ENCODE measurements around the gene SP140. TPM values are rescaled to one million over a fixed set of nuclear protein-coding genes. Genes with fewer than 3 reads are reported as not detected.
A peak's percentile ranks its signal among the peaks of the same experiment; 100 is the strongest.
"Not testable (repeated sequence)": the region's sequence is repeated elsewhere in the genome, so short reads cannot be mapped to it uniquely, and the experiment has no call there.

Gene SP140
- total RNA-seq, 1 experiment from 2014 or later, result 2.0 TPM

DNA sequence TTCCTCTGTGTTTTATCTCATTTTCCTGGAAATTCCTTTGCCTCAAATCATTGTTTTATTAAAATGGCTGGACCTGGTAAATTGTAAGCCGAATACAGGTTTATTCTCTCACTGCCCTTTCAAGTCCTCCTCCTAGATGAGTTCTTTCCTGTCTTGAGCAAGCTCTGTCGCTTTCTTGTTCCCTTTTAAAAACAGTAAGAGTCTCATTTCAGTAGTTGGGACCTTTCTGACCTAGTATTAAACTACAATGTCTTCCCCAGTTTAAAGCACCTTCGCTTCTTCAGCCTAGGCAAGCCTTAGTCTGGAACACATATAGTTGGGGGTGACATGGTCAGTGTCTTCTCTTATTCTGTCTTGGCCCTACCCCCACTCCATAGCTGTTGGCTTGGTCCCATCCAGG lies 60.5 kb downstream of the SP140 start:
- DNase-seq (ENCODE audit: low read depth), result no peak

DNA sequence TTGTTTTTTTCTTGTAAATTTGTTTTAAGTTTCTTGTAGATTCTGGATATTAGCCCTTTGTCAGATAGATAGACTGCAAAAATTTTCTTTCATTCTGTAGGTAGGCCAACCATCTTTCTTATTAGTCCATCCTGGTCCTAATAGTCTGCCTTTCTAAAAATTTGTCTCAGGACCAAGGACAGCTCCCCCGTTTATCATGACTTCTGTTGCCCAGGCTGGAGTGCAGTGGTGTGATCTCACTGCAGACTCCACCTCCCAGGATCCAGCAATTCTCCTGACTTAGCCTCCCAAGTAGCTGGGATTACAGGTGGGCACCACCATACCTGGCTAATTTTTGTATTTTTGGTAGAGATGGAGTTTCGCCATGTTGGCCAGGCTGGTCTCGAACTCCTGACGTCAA lies 63.8 kb downstream of the SP140 start:
- DNase-seq (ENCODE audit: low read depth), result peak; percentile 36

DNA sequence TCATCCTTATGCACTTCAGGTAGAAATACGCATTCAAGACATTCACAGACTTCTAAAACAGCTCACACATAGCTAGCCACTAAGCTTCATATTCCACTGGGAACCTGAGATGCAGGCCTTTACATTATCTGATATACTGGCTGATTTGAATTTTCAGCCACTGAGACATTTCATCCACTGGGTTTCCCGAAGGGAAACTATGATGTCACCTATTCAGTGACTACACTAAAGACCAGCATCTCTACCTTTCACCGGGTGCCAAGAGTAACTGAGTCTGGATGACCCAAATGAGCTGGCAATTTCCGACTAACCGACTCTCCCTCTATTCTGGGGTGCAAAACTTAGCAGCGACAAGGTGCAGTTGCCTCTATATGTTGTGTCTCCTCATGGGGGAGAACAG lies 69.7 kb downstream of the SP140 start:
- DNase-seq (ENCODE audit: low read depth), result no peak

DNA sequence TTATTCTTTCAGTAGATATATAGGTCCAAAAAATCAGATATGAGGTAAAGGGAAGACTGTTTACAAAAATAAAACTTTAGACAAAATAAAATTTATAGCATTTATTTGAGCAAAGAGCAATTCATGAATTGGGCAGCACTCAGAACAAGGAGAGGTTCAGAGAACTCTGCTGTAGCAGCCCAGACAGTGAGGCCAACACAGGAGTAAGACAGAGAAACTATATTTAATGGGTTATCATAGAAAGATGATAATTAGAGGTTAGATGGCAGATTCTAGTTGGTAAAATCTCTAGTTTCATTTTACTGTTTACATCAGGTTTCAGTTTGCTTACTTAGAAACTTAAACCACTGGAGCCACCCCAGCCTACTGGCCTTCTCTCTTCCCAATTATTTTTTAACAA lies 71.4 kb downstream of the SP140 start:
- DNase-seq (ENCODE audit: low read depth), result no peak

DNA sequence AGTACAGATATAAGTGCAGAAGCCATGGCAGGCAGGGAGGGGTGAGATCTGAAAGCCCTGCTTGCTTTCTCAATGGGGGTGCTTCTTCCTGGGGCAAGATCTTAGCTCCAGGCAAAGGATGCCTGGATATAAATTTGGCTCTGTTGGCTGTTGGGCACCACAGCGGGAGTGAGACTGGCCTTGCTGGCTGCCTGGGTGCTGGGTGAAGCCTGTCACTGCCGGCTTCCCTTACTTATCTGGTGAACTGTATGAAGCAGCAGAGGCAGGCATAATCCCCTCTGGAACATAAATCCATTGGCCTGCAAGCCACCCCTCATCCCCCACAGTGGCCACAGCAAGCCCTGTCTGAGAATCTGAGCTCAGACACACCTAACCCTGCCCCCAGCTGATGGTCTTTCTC lies 74.1 kb downstream of the SP140 start:
- no peak for DNase-seq (ENCODE audit: low read depth)

DNA sequence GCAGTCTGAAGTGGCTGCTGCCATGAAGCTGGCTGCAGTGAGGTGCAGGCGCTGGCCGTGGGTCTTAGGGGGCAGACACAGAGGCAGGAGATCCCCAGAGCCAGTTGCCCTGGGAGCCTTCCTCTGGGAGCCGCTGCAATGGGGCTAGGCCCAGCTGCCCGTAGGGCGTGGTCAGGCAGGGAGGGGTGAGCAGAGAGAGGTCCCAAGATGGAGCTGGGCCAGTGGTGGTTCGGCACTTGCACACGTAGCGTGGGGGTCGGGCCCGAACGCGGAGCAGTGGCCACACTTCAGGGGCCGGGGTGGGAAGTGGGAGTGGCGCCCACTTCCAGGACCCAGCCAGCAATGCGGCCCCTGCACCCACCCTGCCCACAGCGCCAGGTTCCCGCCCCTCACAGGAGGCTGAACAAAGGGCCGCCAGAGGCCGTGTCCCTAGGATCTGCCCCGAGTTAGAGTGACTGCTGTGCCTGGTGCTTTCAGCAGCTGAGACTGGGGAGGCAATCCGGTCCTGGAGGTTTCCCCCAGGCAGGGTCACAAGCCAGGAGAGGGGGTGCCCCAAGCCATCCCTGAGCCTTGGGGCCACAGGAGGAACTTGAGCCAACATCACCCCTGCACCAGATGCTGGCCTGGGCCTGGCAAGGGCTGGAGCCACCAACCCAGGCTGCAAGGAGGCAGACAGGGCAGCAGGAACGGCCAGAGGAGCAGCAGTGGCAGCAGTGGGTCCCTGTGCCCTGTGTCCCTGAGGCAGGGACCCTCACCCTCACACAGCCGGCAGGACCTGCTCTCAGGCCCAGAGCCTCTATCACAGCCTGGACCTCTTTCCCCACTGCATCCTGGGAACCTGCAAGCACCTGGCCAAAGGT lies 80.1 kb downstream of the SP140 start:
- no peak for DNase-seq (ENCODE audit: low read depth)

DNA sequence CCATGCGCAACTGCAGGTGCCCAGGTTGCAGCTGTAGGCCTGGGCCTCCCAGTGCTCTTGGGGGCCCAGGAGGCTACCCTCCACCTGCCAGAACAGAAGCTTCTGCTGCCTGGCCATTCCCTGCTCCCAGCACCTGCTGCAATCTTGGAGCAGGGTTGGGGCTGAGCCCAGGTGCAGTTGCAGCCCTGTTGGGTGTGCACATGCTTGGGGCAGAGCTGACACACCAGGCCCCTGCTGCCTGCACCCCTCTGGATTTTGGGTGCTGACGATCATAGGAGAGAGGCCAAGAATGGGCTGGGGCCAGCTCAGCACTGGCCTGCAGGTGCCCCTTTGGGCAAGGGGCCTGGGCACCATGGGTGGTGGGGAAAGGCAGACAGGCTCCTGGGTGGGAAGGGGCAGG lies 80.9 kb downstream of the SP140 start:
- no peak for DNase-seq (ENCODE audit: low read depth)

DNA sequence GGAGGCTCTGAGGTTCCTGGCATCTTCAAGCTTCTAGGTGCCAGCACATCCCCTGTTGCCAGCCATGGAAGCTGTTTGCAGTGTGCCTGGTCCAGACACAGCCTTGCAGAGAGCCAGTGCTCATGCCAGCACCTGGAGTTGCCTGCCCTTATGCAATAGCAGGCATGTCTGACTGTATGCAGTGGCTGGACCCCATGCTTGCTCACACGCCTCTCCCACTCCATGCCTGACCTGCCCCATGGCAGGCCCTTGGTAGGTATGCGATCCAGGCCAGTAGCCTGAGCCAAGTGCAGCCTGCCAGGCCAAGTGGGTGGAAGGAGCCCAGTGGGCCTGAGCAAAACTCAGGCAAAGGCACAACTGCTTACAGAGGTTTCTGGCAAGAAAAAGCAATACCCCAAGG lies 81.9 kb downstream of the SP140 start:
- no peak for DNase-seq (ENCODE audit: low read depth)

DNA sequence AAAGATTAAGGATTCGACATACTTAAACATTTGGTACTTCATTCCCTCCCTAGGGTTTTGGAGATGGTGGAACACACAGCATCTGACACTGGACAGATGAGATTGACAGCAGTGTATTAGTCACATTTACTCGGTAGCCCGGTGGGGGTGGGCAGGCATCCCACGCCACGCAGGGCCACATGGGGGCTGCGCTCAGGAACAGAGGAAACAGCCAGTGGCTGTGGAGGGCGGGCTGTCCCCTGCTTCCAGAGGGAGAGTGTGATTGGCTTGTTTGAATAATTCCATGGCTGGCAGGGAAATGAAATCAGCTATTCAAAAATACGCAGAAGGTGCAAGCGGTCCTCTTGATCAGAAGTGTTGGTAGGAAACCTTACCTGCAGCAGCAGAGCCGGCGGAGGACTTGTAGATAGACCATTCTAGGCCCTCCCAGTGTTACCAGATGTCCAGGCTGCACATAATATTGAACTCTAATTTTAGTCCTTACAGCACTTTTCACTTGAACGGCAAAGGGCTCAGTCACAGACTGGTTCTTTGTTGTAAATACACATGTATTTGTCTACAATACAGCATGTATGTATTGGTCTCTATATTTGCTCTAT lies 83.0 kb downstream of the SP140 start:
- DNase-seq (ENCODE audit: low read depth), result no peak

DNA sequence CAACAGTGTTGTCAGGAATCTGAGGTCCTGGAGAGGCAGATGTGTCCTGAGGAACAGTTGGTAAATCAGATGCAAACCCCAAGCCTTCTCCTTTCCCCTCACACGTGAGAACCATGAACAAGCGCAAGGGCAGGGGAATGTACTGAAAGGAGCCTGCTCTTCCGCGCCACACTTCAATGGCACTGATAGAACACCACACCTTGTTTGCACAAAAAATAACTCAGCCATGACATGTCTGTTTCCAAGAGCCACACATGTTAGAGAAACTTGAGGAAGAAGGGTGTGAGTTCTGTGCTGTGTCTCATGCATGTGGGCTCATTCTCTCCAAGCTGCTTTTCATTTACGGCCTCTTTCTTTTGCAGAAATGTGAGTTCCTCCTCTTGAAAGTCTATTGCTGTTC lies 85.3 kb downstream of the SP140 start:
- DNase-seq (ENCODE audit: low read depth), result not testable (repeated sequence)

DNA sequence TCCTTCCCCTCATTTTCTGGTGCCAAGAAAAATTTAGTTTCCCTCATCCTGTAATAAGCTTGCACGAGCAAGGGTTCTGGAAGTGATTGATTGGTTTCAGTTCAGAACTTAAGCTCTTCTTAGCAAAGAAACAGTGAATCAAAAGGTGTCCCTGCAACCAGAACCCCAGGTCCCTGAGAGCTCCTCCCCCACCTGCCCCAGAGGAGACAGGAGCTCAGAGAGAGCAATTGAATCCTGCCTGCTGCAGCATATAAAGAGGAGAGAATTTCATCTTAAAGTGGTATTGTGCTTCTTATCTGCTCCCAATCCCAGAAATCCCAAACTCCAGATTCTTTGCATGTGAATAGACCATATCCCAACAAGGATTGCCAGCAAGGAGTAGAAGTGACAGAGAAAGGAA lies 86.1 kb downstream of the SP140 start:
- not testable (repeated sequence) for DNase-seq (ENCODE audit: low read depth)

DNA sequence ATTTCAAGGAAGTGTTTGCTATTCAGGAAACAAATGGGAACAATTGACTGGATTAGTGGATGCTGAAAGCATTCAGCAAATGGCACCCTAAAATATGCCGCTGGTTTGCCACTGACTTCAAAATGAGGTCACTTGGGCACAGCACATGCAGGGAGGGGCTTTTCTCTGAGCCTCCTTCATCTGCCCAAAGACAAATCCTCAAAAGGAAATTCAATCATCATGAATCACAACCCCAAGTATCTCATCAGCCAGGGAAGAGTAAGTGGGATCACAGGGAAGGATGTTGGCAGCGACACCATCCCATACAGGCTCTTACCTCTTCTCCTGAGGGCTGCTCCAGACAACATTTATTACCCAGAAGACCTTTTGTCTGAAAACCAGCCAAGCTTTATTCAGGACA lies 87.1 kb downstream of the SP140 start:
- peak; percentile 83 for DNase-seq (ENCODE audit: low read depth)

DNA sequence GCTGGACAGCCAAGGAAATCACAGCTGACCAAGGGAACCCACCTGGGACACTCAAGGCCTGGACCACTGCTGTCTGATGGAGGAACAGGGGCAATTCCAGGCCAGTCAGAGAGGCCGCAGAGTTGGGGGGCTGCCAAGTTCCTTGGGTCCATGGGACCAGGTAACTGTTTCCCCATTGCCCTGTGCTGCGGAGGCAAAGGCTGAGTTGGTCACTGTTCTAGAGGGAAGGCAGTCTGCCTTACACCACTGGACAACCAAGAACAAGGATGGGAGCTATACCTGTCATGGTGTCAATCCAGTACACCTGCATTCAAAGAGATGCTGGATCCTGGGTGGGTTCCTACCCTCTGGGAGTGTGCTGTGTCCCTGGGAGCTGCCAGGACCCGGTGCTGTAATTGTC lies 91.8 kb downstream of the SP140 start:
- no peak for DNase-seq (ENCODE audit: low read depth)

DNA sequence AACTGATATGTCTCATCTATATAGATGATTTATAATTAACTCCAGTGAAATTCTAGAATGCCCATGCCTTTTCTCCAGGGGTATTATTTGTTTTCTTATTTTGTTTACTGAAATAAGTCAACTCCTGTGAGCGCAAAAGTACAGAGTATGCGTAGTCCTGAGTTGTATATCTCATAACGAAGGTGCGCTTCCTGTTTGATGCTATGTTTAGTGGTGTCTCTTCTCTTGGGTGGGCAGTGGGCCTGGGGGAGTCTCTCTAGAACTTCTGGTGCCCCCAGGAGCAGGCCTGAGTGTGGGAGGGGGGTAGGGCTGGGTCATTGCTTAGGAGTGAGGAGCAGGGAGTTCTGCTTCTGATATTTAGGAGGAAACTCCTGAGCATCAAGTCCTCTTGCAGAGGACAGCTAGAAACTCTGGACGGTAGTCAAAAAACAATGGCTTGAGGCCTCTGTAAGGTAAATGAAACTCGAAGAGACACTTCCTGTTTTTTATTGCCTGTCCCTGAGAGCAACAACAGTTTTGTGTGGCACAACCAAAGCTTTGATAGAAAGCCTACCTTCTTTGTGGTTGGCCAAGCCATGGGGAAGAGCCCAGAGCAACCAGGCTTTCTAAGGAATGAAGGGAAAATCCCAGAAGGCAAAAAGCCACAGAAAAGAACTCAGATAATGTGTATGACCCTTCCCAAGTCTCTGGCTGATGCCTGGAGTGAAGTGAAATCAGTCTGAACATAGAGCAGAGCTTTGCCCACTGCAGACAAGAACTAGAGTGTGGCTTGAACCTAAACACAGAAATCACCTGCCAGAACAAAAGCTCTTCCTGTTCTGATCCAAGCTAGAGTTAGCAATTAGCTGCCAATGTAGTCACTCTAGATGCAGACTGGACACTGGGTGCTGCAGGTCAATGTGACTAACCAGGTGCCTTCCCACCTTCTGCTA lies 92.9 kb downstream of the SP140 start:
- DNase-seq (ENCODE audit: low read depth), result peak; percentile 33

DNA sequence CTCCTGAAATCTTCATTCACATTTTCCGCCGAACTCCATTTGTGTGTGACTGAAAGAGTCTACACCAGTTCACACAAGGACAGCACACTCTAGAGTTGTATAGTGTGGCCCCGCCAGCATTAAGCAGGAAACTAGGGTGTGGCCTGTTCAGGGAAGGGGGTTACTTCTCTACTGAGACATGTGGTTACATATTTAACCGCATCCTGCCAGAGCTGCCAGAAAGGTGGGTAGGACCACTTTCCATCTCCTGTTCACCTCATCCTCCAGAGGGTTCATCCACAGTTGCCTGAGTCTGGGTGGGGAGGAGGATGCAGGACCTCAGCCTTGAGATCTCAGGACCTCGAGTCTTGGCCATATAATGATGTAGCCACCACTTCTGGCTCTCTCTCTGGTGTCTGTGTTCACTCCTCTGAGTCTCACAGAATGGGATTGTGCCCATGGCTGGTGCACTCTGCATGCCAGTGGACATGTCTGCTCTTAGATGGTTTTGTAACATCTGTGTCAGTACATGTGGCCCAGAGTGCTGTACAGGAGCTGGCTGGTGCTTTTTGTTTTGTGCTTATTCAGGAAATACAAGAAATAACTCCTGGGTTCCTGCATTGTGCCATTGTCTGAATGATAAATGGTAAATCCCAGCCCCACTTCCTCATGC lies 93.8 kb downstream of the SP140 start:
- DNase-seq (ENCODE audit: low read depth), result no peak

DNA sequence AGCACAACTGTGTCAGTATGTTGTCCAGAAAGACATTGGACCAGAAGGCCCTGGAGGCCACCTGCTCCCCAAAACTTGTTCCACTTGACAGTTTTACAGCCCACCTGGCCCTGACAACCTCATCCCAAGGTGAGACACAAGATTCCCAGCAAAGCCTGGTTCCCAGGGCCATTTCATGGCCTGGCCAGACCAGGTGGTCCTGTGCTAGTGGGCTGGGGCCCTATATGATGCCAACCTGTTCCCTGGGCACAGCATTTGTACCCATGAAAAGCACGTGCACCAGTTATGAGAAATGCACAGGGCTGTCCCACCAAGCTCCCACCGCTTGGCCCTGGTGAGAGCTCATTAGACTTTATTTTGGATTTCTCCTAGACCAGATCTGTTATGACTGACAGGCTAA lies 95.5 kb downstream of the SP140 start:
- DNase-seq (ENCODE audit: low read depth), result no peak

DNA sequence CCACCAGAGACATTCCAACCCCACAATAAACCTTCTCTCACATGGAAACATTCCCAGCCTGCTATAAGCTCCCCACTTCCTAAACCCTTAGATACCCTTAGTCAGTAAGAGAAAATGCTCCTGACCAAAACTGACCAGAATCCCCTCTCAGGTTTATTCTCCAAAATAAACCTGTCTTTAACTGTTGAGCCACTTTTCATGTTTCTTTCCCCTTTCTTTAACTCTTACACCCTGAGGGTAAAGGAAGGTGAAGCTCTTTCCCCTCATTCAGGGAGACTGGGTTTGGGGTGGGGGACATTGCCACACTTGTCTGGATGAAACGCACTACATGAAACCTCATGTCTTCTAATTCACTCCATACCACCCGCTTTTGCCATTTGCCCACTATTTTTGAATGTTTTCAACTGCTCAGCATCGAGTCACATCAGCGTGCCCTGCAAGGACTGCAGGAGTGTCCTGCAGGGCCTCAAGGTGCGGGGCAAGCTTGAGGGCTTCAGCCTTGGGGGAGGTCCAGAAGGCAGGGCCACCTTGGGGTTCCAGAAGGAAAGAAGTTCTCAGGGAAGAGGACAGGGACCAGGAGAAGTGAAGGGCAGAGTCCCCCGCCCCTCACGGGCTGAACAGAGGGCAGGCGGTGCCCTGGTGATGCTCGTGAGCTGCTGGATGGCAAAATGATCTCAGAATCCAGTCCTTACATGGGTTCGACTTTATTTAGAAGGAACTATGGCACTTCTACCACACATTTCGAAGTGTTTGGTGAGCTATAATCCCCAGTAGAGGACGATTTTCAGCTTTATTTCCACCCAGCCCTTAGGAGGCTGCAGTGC lies 97.2 kb downstream of the SP140 start:
- no peak for DNase-seq (ENCODE audit: low read depth)

DNA sequence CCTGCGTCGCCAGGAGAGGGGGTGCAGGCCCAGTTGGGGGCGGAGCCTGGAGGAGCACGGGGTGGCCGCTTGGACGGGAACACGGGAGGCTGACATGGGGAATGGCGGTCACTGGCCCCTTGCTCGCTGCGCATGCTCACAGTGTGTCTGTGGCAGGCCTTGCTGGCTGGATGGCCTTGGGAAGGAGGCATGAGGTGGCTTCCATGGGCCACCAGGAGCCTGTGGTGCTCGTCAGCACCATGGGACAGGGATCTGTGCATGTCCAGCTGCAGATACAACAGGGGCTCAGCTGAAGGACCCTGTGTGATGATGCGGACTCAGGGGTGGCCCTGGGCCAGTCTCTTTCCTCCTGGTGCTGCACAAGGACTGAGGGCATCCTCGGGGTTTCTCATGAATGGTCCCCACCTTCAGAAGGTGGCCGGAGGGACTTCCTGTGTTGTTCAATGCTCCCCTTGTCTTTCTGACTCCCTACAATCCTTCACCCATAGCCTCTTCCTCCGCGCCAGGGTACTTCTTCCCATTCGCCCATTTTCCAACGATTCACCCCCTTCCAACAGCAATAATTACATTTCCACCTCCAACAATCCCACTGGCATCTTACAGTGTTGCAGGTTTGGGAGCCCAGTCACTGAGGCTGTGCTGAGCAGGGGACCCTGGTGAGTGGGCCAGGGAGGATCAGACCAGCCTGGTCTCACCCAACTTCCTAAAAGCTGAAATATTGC lies 98.0 kb downstream of the SP140 start:
- DNase-seq (ENCODE audit: low read depth), result no peak

DNA sequence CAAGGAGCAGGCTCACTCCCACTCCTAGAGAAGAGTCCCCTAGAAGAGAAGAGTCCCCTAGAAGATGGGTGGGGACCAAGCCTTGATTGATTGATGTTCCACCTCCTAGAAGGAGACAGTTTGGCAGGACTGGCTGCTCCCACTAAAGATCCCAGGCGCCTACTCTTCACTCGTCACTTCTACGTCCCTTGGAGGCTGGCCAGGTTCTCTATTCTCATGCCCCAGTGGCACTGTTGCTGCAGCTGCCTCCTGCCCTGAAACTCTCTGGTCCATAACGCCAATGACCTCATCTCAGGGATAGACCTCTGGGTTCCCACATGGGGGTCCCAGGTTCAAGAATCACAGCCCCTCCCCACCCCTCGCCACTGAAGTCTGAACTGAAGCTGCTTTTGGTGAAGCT lies 99.0 kb downstream of the SP140 start:
- DNase-seq (ENCODE audit: low read depth), result no peak

All from M059J (cell line).